HepG2 (cell line): ENCODE results near the gene PROS1. TPM values are rescaled to one million over a fixed set of nuclear protein-coding genes. Genes with fewer than 3 reads are reported as not detected.

Source experiments
- ATAC-seq: fragments of 200-7000 bp; cut with Tn5 transposase; 3 replicates; pipeline ENCODE4 v1.9.1; 2020; ENCODE audit warnings: mild to moderate bottlenecking, moderate library complexity
- BruUV-seq: library from RNA; stranded (reverse); fragments of 400-500 nt; replicated peaks from 2 replicates; lab custom pipeline; 2021; lab: Mats Ljungman, UMichigan
- CTCF ChIA-PET: fragments of 300-600 bp; formaldehyde crosslinking; extraction: SDS; loops from one replicate; lab custom pipeline; 2021; ENCODE audit warnings: low total read pairs, inconsistent platforms, low intra/inter-chr PET ratio; lab: Yijun Ruan, JAX
- POLR2A ChIA-PET: fragments of 350-600 bp; sonication (Branson Sonifier 250); formaldehyde crosslinking; loops from one replicate; lab custom pipeline; 2020; ENCODE audit warnings: antibody characterized with exemption, inconsistent platforms; lab: Yijun Ruan, JAX
- DNase-seq: peaks from one replicate; pipeline ENCODE4 v3.0.0-alpha.2; 2015; ENCODE audit warnings: low spot score
- FAIRE-seq: peaks from 3 replicates; lab custom pipeline; 2011; peaks lifted over from hg19 to GRCh38; lab: Jason Lieb, UNC
- H2AFZ ChIP-seq: one replicate; pipeline ENCODE4 v1.6.1; 2011; ENCODE audit warnings: low read length, inconsistent platforms
- H3K27ac ChIP-seq: fragments of 300-600 bp; 3 replicates; pipeline ENCODE4 v1.8.0; 2011; ENCODE audit warnings: mixed run types, mild to moderate bottlenecking, mixed read lengths, low read length, inconsistent platforms; ENCODE audit not compliant: insufficient read depth; ENCODE audit errors: extremely low read length
- H3K27me3 ChIP-seq, 2 experiments: fragments of 200-600 bp in 1 of 2; 2 replicates in 1 of 2; 3 replicates in 1 of 2; pipeline versions ENCODE4 v1.6.0 to v1.8.0; 2011; ENCODE audit warnings: low read length in 2 of 2, mild to moderate bottlenecking in 2 of 2, moderate library complexity in 2 of 2, inconsistent platforms in 1 of 2; ENCODE audit not compliant: insufficient read depth in 2 of 2, control insufficient read depth in 1 of 2
- H3K36me3 ChIP-seq, 2 experiments: fragments of 200-600 bp in 1 of 2; replicated peaks in 1 of 2; 2 replicates in 1 of 2; 3 replicates in 1 of 2; pipeline versions ENCODE4 v1.5.1 to v1.8.0; 2011; ENCODE audit warnings: low read length in 2 of 2, inconsistent platforms in 1 of 2; ENCODE audit not compliant: insufficient read depth in 2 of 2, control insufficient read depth in 1 of 2
- H3K4me1 ChIP-seq: 2 replicates; pipeline ENCODE4 v1.5.1; 2012; ENCODE audit warnings: low read length, inconsistent platforms; ENCODE audit not compliant: insufficient read depth
- H3K4me2 ChIP-seq: 2 replicates; pipeline ENCODE4 v1.6.0; 2011; ENCODE audit warnings: low read depth, low read length, inconsistent platforms
- H3K4me3 ChIP-seq, 3 experiments: fragments of 200-600 bp in 1 of 3; sonication (generic), shearing (Covaris generic) in 1 of 3; replicated peaks in 1 of 3; 2 replicates each; pipeline ENCODE4 v1.5.1; 2011 to 2016; ENCODE audit warnings: low read length in 3 of 3, inconsistent platforms in 2 of 3, low read depth in 2 of 3, mild to moderate bottlenecking in 2 of 3, control low read depth in 1 of 3, mixed read lengths in 1 of 3; ENCODE audit not compliant: insufficient read depth in 1 of 3
- H3K79me2 ChIP-seq: one replicate; pipeline ENCODE4 v1.6.1; 2011; ENCODE audit warnings: low read length, inconsistent platforms; ENCODE audit not compliant: insufficient read depth
- H3K9ac ChIP-seq: 2 replicates; pipeline ENCODE4 v1.6.0; 2011; ENCODE audit warnings: mild to moderate bottlenecking, low read depth, low read length, inconsistent platforms; ENCODE audit not compliant: insufficient read depth
- H3K9me3 ChIP-seq: 2 replicates; pipeline ENCODE4 v1.5.1; 2012; ENCODE audit warnings: mild to moderate bottlenecking, low read length
- H4K20me1 ChIP-seq: 2 replicates; pipeline ENCODE4 v1.6.0; 2011; ENCODE audit warnings: inconsistent platforms, mild to moderate bottlenecking, low read length, moderate library complexity; ENCODE audit not compliant: insufficient read depth
- CCAR2 ChIP-seq: fragments of 200-400 bp; formaldehyde crosslinking; optimal IDR thresholded peaks from 2 replicates; pipeline ENCODE3; 2018; ENCODE audit warnings: low read depth, mild to moderate bottlenecking, low read length, moderate library complexity
- IRX3 ChIP-seq: sonication (generic); formaldehyde crosslinking; IDR thresholded peaks from 2 replicates; pipeline ENCODE4 v1.8.1; 2023; ENCODE audit warnings: mild to moderate bottlenecking, low read depth, missing genetic modification reagents, borderline replicate concordance
- MAFG ChIP-seq: sonication (generic); formaldehyde crosslinking; IDR thresholded peaks from 2 replicates; pipeline ENCODE4 v1.5.1; 2020; ENCODE audit warnings: mild to moderate bottlenecking, missing genetic modification reagents
- RFXAP ChIP-seq: sonication (generic); formaldehyde crosslinking; IDR thresholded peaks from 2 replicates; pipeline ENCODE4 v1.4.0; 2020; ENCODE audit warnings: missing genetic modification reagents, borderline replicate concordance
- SRSF4 ChIP-seq: fragments of 200-400 bp; formaldehyde crosslinking; IDR thresholded peaks from one replicate; pipeline ENCODE4 v1.6.1; 2018; ENCODE audit warnings: mild to moderate bottlenecking, low read depth, low read length, moderate library complexity; ENCODE audit not compliant: poor library complexity, severe bottlenecking
- TEAD2 ChIP-seq: sonication (generic); formaldehyde crosslinking; IDR thresholded peaks from 2 replicates; pipeline ENCODE4 v1.9.0; 2021; ENCODE audit warnings: missing genetic modification reagents
- ZC3H13 ChIP-seq: sonication (generic); formaldehyde crosslinking; IDR thresholded peaks from 2 replicates; pipeline ENCODE4 v1.8.1; 2023; ENCODE audit warnings: mild to moderate bottlenecking, missing genetic modification reagents, moderate library complexity
- ZNF124 ChIP-seq: sonication (generic); formaldehyde crosslinking; IDR thresholded peaks from 2 replicates; pipeline ENCODE4 v1.4.0; 2020; ENCODE audit warnings: missing genetic modification reagents
- ZNF24 ChIP-seq: fragments of 450-650 bp; IDR thresholded peaks from 2 replicates; pipeline ENCODE4 v1.6.1; 2017; ENCODE audit warnings: antibody characterized with exemption, mild to moderate bottlenecking
- ZNF781 ChIP-seq: sonication (generic); formaldehyde crosslinking; IDR thresholded peaks from 2 replicates; pipeline ENCODE4 v1.5.1; 2020; ENCODE audit warnings: borderline replicate concordance, mild to moderate bottlenecking, missing genetic modification reagents; ENCODE audit errors: not compliant biosample characterization
- WGBS: methylation state at CpG from one replicate; pipeline ENCODE4 v1.1.6; 2017; ENCODE audit warnings: low lambda C conversion rate; 5-methylcytosine and 5-hydroxymethylcytosine counted together
- in situ Hi-C: cut with HindIII; loops from 2 replicates; pipeline ENCODE4 v1.10.0; 2017; ENCODE audit warnings: low pct_unique_long_range_greater_than_20kb; ENCODE audit not compliant: extremely low pct_ligation_motif_present
- intact Hi-C: fragments of 100-400 bp; cut with micrococcal nuclease; formaldehyde crosslinking; loops from one replicate; pipeline ENCODE4 v1.10.0; 2022; ENCODE audit not compliant: unreplicated experiment
- polyA plus RNA-seq, 8 experiments: library from polyadenylated mRNA; depleted of rRNA in 3 of 8; stranded (reverse) in 7 of 8; unstranded in 1 of 8; fragments of >200 nt; fragmentation: Illumina TruSeq in 4 of 8; extraction: Trizol in 4 of 8; gene quantifications; 2 replicates each; pipeline versions ENCODE4 v1.2.1 to v1.2.3, GENCODE V29; 2011 to 2016; ENCODE audit warnings: low read depth in 4 of 8, missing spikeins in 1 of 8, mixed read lengths in 1 of 8; ENCODE audit not compliant: insufficient read depth in 1 of 8
- total RNA-seq, 5 experiments: library from RNA; depleted of rRNA; stranded (reverse); fragments of >200 nt; fragmentation: Illumina TruSeq; extraction: Trizol; gene quantifications; 2 replicates each; pipeline ENCODE4 v1.2.3, GENCODE V29; 2016; ENCODE audit warnings: low read depth in 1 of 5
- TF ChIP-seq, protein P1 (sequence below): IDR thresholded peaks from 2 replicates; pipeline ENCODE4 v1.6.1; 2016; ENCODE audit warnings: low read depth, borderline replicate concordance
- TF ChIP-seq, protein P2 (sequence below): sonication (generic); formaldehyde crosslinking; IDR thresholded peaks from 2 replicates; pipeline ENCODE4 v1.4.0; 2020; ENCODE audit warnings: missing genetic modification reagents
- TF ChIP-seq, protein P3 (sequence below): sonication (generic); formaldehyde crosslinking; IDR thresholded peaks from 2 replicates; pipeline ENCODE4 v1.5.0; 2020; ENCODE audit warnings: missing genetic modification reagents

Gene PROS1
- total and polyA plus RNA-seq, 2 of the 13 experiments (the other 11 are each of a cell fraction or from before 2014, with no cell fraction given), result 63.8 to 76.8 TPM

DNA sequence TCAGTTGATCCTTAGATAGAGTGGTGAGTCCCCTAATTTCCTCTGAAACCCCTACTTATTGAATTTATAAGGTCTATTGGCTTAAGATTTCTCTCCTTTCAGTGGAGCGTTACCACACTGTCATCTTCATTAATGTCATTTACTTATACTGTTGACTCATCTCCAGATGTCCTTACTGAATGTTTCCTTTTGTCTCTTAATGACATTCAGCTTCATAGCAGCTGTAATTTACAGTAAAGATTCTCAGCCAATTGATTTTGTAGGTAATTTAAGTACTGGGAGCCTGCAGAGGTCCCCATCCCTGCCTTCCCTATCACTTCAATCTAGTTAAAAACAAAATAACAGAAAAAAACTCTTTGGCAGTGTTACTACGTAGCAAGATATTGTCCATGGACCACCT, 35.9 kb upstream of the PROS1 start:
- intact Hi-C loops (loop anchor here (10.0 kb wide), 1 partner anchor 235 kb away; no protein-coding TSS in a partner anchor), in situ Hi-C loops (loop anchor here (10.0 kb wide), 1 partner anchor 55 kb away; the partner anchor contains the start of genes DHFR2 and NSUN3)
- H3K36me3 ChIP-seq, result no peaks in the 10 kb centered on the region
- CTCF ChIA-PET, result no interaction called here
- DNase-seq, result no peak
- TF ChIP-seq, protein P1, sequence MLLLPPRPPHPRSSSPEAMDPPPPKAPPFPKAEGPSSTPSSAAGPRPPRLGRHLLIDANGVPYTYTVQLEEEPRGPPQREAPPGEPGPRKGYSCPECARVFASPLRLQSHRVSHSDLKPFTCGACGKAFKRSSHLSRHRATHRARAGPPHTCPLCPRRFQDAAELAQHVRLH (CRISPR knock-in tag), result no peak
- TF ChIP-seq TEAD2 (CRISPR knock-in tag), result no peak
- TF ChIP-seq ZNF124 (CRISPR knock-in tag), result no peak
- no peak for TF ChIP-seq ZNF24
- no peak for TF ChIP-seq MAFG (CRISPR knock-in tag)
- no peak for TF ChIP-seq SRSF4
- TF ChIP-seq, protein P2, sequence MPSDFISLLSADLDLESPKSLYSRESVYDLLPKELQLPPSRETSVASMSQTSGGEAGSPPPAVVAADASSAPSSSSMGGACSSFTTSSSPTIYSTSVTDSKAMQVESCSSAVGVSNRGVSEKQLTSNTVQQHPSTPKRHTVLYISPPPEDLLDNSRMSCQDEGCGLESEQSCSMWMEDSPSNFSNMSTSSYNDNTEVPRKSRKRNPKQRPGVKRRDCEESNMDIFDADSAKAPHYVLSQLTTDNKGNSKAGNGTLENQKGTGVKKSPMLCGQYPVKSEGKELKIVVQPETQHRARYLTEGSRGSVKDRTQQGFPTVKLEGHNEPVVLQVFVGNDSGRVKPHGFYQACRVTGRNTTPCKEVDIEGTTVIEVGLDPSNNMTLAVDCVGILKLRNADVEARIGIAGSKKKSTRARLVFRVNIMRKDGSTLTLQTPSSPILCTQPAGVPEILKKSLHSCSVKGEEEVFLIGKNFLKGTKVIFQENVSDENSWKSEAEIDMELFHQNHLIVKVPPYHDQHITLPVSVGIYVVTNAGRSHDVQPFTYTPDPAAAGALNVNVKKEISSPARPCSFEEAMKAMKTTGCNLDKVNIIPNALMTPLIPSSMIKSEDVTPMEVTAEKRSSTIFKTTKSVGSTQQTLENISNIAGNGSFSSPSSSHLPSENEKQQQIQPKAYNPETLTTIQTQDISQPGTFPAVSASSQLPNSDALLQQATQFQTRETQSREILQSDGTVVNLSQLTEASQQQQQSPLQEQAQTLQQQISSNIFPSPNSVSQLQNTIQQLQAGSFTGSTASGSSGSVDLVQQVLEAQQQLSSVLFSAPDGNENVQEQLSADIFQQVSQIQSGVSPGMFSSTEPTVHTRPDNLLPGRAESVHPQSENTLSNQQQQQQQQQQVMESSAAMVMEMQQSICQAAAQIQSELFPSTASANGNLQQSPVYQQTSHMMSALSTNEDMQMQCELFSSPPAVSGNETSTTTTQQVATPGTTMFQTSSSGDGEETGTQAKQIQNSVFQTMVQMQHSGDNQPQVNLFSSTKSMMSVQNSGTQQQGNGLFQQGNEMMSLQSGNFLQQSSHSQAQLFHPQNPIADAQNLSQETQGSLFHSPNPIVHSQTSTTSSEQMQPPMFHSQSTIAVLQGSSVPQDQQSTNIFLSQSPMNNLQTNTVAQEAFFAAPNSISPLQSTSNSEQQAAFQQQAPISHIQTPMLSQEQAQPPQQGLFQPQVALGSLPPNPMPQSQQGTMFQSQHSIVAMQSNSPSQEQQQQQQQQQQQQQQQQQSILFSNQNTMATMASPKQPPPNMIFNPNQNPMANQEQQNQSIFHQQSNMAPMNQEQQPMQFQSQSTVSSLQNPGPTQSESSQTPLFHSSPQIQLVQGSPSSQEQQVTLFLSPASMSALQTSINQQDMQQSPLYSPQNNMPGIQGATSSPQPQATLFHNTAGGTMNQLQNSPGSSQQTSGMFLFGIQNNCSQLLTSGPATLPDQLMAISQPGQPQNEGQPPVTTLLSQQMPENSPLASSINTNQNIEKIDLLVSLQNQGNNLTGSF (CRISPR knock-in tag), result no peak
- no peak for TF ChIP-seq RFXAP (CRISPR knock-in tag)
- TF ChIP-seq, protein P3, sequence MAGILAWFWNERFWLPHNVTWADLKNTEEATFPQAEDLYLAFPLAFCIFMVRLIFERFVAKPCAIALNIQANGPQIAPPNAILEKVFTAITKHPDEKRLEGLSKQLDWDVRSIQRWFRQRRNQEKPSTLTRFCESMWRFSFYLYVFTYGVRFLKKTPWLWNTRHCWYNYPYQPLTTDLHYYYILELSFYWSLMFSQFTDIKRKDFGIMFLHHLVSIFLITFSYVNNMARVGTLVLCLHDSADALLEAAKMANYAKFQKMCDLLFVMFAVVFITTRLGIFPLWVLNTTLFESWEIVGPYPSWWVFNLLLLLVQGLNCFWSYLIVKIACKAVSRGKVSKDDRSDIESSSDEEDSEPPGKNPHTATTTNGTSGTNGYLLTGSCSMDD (CRISPR knock-in tag), result no peak
- TF ChIP-seq CCAR2, result no peak
- no peak for TF ChIP-seq ZC3H13 (CRISPR knock-in tag)
- no peak for TF ChIP-seq IRX3 (CRISPR knock-in tag)
- TF ChIP-seq ZNF781, result no peak
- POLR2A ChIA-PET, result no interaction called here
- no peaks in the 10 kb centered on the region for H3K79me2 ChIP-seq
- H3K27me3 ChIP-seq, result no peaks in the 10 kb centered on the region
- FAIRE-seq, result no peak
- ATAC-seq, result no peak
- no peak overlapping the region for H3K4me3 ChIP-seq
- H3K4me1 ChIP-seq, result no peaks in the 10 kb centered on the region
- H2AFZ ChIP-seq, result no peak overlapping the region
- H4K20me1 ChIP-seq, result no peaks in the 10 kb centered on the region
- H3K4me2 ChIP-seq, result no peak overlapping the region
- no TSS peak for BruUV-seq
- WGBS, result 98% methylated on average over 2 of the region's 2 CpGs
- no peaks in the 10 kb centered on the region for H3K9me3 ChIP-seq
- no peak overlapping the region for H3K9ac ChIP-seq
- no peak overlapping the region for H3K27ac ChIP-seq
